Dendritic cell treated with granulocyte-macrophage colony-stimulating factor and Interleukin-4, amounts not matched to agents 40 ng/mL and 50 ng/mL, for 4 days (primary cell): ENCODE results near the gene EYS.
"Not testable (repeated sequence)": the region's sequence is repeated elsewhere in the genome, so short reads cannot be mapped to it uniquely, and the experiment has no call there.

ENCODE experiments used
- H3K27ac Mint-ChIP-seq: one replicate; pipeline ENCODE4 v1.8.0; 2022; ENCODE audit warnings: mild to moderate bottlenecking, mixed read lengths
- H3K27me3 Mint-ChIP-seq: one replicate; pipeline ENCODE4 v1.8.0; 2022; ENCODE audit warnings: mild to moderate bottlenecking, mixed read lengths
- H3K36me3 Mint-ChIP-seq: one replicate; pipeline ENCODE4 v1.8.0; 2022; ENCODE audit warnings: low read depth, mixed read lengths
- H3K4me1 Mint-ChIP-seq: one replicate; pipeline ENCODE4 v1.8.0; 2022; ENCODE audit warnings: low read depth, mixed read lengths
- H3K4me3 Mint-ChIP-seq: one replicate; pipeline ENCODE4 v1.8.0; 2022; ENCODE audit warnings: mild to moderate bottlenecking, moderate library complexity, mixed read lengths
- H3K9me3 Mint-ChIP-seq: one replicate; pipeline ENCODE4 v1.8.0; 2022; ENCODE audit warnings: mixed read lengths
- intact Hi-C: fragments of 100-400 bp; cut with micrococcal nuclease; formaldehyde crosslinking; loops from one replicate; pipeline ENCODE4 v1.15.0; 2022

Gene EYS

DNA sequence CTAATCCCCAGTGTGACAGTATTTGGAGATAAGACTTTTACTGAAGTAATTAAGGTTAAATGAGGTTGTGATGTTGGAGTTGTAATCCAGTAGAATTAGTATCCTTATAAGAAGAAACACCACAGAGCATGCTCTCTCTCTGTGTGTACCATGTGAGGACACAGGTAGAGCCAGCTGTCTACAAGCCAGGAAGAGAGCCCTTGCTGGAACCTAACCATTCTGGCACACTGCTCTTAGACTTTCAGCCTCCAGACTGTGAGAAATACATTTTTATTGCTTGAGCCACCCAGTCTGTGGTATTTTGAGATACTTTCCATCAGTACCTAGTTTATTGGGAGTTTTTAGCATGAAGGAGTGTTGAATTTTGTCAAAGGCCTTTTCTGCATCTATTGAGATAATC lies 1961.2 kb downstream of the EYS start:
- intact Hi-C loops = no loop called here
- Mint-ChIP-seq H3K27me3 (peaks cover 2% of the 10 kb centered on the region), H3K27ac (no peak overlapping the region), H3K4me3 (no peak overlapping the region), H3K36me3 (no peaks in the 10 kb centered on the region), H3K4me1 (no peaks in the 10 kb centered on the region), H3K9me3 (peaks cover 13% of the 10 kb centered on the region)

DNA sequence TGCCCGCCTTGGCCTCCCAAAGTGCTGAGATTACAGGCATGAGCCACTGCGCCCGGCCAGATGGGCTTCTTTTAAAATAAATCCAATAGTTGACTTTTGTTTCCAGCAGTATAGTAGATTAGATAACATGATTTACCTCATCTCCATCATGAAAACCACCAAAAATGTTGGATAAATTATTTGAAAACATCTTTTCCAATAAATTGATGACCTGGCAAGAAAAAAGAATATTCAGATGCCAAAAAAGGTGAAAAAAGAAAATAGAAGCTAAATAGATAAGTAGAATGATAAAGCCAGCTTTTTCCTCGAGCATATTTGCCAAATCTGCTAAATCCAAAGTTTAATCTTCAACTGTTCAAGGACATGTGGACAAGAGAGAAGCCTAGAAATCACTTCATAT lies 1962.2 kb downstream of the EYS start:
- Mint-ChIP-seq H3K9me3 (peaks cover 13% of the 10 kb centered on the region), H3K4me1 (no peaks in the 10 kb centered on the region), H3K4me3 (no peak overlapping the region), H3K36me3 (no peaks in the 10 kb centered on the region), H3K27ac (no peak overlapping the region), H3K27me3 (peaks cover 2% of the 10 kb centered on the region)
- intact Hi-C loops = no loop called here

DNA sequence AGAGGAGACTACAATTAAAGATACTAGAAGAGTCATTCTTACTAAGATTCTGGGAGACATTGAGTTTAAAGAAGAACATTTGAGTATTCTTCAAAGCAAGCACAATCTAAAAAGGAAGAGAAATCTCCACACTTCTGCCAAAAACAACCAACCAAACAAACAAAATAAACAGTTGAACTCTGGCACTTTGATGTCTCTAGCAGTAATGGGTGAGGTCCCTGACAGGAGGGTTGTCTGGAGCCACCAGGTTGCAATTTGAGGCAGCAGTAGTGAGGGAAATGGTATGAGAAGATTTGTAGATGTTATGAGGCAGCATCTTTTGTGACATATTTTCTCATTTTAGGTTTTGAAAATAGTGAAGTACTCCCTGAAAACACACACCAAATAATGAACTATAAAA lies 1963.3 kb downstream of the EYS start:
- Mint-ChIP-seq H3K27me3 (peaks cover 2% of the 10 kb centered on the region), H3K4me3 (no peak overlapping the region), H3K36me3 (no peaks in the 10 kb centered on the region), H3K4me1 (peaks cover 6% of the 10 kb centered on the region), H3K9me3 (peaks cover 13% of the 10 kb centered on the region), H3K27ac (no peak overlapping the region)
- intact Hi-C loops = no loop called here

DNA sequence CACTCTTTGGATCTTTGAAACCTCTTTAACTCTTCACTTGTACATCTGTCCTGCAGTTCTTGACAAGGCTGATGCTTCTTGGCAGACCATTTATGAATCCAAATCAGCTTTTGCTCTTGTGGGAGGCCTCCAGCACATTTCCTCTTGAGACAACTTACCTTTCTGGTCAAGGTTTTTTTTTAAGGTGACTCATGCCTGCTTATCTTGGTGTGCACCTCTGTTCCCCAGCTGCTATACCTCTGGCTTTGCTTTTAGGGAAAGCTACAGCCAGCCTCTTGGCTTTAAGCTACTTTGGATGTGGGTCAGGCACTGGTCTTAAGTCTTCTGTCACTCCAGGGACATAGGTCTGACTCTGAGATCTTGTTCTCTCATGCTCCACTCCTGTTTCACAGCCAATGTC lies 1965.0 kb downstream of the EYS start:
- no peak overlapping the region for H3K27ac Mint-ChIP-seq
- intact Hi-C loops = no loop called here
- H3K36me3 Mint-ChIP-seq = no peaks in the 10 kb centered on the region
- peaks cover 8% of the 10 kb centered on the region for H3K4me1 Mint-ChIP-seq
- peaks cover 8% of the 10 kb centered on the region for H3K9me3 Mint-ChIP-seq
- peaks cover 2% of the 10 kb centered on the region for H3K27me3 Mint-ChIP-seq
- H3K4me3 Mint-ChIP-seq = no peak overlapping the region

DNA sequence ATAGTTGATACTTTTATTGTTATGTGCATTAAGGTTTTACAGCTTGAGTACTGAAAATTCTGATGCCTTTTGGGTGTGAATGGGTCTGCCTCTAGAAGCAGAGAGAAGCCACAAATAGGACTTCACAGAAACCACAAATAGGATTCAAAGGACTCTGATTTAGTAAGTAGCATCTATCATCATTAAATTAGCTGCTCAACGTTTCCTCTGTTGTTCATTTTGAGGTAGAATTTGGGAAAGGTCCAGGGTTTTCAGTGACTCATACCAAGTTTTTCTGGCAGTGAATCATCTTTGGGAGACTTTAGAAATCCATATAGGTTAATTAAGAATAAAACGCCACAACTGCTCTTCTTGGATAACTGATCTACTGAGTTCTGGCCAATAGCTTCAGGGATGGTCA lies 1966.3 kb downstream of the EYS start:
- Mint-ChIP-seq H3K27ac (no peak overlapping the region), H3K9me3 (peaks cover 1% of the 10 kb centered on the region), H3K4me1 (peaks cover 8% of the 10 kb centered on the region), H3K4me3 (no peak overlapping the region), H3K27me3 (peaks cover 2% of the 10 kb centered on the region), H3K36me3 (no peaks in the 10 kb centered on the region)
- intact Hi-C loops = no loop called here

DNA sequence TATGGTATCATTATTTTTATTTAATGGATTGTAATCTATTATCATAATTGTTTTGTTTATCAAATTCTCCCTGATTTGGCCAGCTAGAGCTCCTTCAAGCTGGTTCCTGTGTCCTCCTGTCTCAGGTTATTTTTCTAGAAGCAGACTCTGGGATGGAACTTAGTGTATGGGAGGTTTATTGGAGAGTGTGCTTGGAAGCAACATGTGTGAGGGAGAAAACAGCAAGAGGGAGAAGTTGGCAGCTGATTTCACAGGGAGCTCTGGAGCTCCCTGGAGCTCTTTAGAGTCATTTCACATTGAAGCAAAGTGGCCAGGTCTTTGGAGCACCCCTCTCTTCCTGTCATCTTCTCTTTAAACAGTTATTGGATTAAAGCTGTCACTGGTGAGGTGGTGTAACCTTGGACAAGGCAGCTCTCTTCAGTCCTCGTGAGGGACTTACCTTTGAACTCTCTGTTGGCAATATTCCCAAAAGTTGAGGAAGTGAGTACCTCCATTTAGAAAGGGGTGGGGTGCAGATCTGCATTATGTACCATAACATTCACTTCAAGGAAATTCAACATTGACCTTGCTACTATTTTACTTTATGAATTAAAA lies 1967.8 kb downstream of the EYS start:
- H3K4me1 Mint-ChIP-seq = peaks cover 8% of the 10 kb centered on the region
- H3K27me3 Mint-ChIP-seq = peaks cover 2% of the 10 kb centered on the region
- peaks cover 9% of the 10 kb centered on the region for H3K9me3 Mint-ChIP-seq
- intact Hi-C loops = no loop called here
- no peak overlapping the region for H3K27ac Mint-ChIP-seq
- H3K36me3 Mint-ChIP-seq = no peaks in the 10 kb centered on the region
- no peak overlapping the region for H3K4me3 Mint-ChIP-seq

DNA sequence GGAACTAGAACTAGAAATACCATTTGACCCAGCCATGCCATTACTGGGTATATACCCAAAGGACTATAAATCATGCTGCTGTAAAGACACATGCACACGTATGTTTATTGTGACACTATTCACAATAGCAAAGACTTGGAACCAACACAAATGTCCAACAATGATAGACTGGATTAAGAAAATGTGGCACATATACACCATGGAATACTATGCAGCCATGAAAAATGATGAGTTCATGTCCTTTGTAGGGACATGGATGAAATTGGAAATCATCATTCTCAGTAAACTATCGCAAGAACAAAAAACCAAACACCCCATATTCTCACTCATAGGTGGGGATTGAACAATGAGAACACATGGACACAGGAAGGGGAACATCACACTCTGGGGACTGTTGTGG lies 1968.8 kb downstream of the EYS start:
- intact Hi-C loops, H3K27ac Mint-ChIP-seq, H3K27me3 Mint-ChIP-seq, H3K36me3 Mint-ChIP-seq, H3K4me3 Mint-ChIP-seq, H3K4me1 Mint-ChIP-seq, H3K9me3 Mint-ChIP-seq: not testable (repeated sequence)

DNA sequence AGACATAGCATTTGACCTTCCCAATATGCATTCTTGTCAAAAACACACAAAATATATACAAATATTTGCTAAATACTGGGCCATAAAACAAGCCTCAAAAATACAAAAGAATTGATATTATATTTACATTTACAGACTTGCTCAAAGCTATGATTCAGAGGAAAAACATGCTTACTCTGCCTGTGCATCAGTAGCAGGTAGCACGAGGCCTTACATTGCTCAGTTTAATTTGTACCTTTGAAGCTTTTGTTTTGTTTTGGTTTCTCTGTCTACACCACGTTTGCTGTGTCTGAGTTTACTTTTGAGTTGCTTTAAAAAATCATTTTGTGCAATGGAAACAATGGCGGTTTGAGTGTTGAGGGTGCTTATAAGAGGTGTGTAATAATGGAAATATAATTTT lies 1972.1 kb downstream of the EYS start:
- no peak overlapping the region for H3K27ac Mint-ChIP-seq
- H3K36me3 Mint-ChIP-seq = peaks cover 4% of the 10 kb centered on the region
- peaks cover 8% of the 10 kb centered on the region for H3K4me1 Mint-ChIP-seq
- H3K9me3 Mint-ChIP-seq = peaks cover 9% of the 10 kb centered on the region
- H3K4me3 Mint-ChIP-seq = no peak overlapping the region
- intact Hi-C loops = no loop called here
- no peaks in the 10 kb centered on the region for H3K27me3 Mint-ChIP-seq

DNA sequence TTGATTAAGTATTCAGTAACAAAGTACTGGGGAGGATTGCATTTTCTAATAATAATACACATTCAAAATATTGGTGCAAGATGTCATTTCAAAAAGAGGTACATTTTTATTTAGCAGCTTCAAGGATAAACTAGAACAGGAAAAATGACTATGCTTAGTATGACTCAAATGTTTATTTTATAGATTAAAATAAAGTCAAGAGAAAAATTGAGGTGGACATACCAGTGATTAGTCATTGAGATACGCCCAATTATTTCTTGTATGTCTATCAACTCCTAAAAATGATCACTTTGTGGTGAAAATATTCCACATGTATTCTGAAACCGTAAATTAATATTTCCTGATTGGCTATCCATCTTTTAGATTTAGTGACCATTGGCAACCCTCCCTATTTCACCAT lies 1974.7 kb downstream of the EYS start:
- intact Hi-C loops = no loop called here
- Mint-ChIP-seq H3K4me1 (no peaks in the 10 kb centered on the region), H3K27ac (no peak overlapping the region)

DNA sequence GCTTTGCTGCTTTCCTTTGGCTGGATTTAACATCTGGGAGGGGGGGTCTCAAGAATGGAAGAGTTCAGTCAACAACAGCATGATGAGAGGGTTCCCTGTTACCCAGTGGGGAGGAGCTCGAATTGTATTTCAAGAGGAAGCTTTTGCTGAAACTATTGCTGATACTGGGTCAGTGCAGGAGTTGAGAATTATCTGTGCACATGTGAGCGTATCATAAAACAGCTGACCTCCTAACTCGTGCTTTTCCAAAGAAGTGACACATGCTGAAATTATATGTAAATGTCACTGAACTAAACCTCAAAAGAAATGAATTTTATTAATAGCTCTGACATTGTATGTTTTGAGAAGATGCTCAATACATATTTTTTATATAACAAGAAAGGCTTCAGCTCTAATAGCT lies 1975.1 kb downstream of the EYS start:
- no peak overlapping the region for H3K27ac Mint-ChIP-seq
- H3K27me3 Mint-ChIP-seq = no peaks in the 10 kb centered on the region
- peaks cover 9% of the 10 kb centered on the region for H3K36me3 Mint-ChIP-seq
- H3K9me3 Mint-ChIP-seq = peaks cover 9% of the 10 kb centered on the region
- no peak overlapping the region for H3K4me3 Mint-ChIP-seq
- H3K4me1 Mint-ChIP-seq = no peaks in the 10 kb centered on the region
- intact Hi-C loops = no loop called here

More for the DNA sequence above, 1974.7 kb downstream of the EYS start:
- no peaks in the 10 kb centered on the region for H3K27me3 Mint-ChIP-seq
- no peak overlapping the region for H3K4me3 Mint-ChIP-seq
- peaks cover 9% of the 10 kb centered on the region for H3K9me3 Mint-ChIP-seq
- peaks cover 9% of the 10 kb centered on the region for H3K36me3 Mint-ChIP-seq

DNA sequence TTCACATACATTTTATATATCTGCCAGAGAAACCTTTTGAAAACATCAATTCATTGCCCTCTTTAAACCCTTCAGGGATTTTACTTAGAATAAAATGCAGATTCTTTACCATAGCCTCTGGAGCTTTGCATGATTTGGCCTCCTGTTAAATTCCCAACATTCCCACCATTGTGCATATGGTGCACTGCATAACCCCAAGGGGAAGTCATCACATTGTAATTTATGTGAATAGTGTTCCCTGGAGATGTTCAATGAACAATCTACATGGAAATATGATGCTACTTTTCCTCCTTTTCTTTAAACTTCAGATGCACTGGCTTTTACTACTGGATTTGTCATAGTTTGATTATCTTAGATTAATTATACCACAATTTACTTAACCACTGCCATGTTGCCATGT lies 1976.7 kb downstream of the EYS start:
- H3K4me3 Mint-ChIP-seq = no peak overlapping the region
- intact Hi-C loops = no loop called here

DNA sequence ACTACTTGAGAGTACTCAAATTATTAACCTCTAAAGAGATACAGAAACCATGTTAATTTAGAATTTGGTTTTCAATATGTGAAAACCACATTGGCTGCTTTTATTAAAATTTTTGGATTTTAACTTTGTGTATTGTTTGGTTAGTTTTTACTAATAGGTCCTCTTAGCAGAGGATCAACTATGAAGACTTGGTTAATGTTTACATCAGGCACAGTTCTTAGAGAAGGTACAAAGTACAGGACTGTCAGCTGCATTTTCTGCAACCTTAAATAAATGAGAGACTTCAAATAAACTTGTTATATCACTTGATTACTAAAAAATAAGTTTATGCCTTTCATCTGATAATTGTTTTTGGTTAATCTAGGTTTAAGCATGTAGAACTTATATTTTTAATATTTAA lies 1982.3 kb downstream of the EYS start:
- intact Hi-C loops = no loop called here
- no peaks in the 10 kb centered on the region for H3K4me1 Mint-ChIP-seq
- H3K27me3 Mint-ChIP-seq = no peaks in the 10 kb centered on the region
- no peak overlapping the region for H3K27ac Mint-ChIP-seq
- H3K9me3 Mint-ChIP-seq = no peaks in the 10 kb centered on the region
- no peak overlapping the region for H3K4me3 Mint-ChIP-seq
- peaks cover 2% of the 10 kb centered on the region for H3K36me3 Mint-ChIP-seq

More for the DNA sequence above, 1976.7 kb downstream of the EYS start:
- Mint-ChIP-seq H3K9me3 (peaks cover 4% of the 10 kb centered on the region), H3K27me3 (no peaks in the 10 kb centered on the region), H3K27ac (no peak overlapping the region), H3K36me3 (peaks cover 9% of the 10 kb centered on the region), H3K4me1 (no peaks in the 10 kb centered on the region)

DNA sequence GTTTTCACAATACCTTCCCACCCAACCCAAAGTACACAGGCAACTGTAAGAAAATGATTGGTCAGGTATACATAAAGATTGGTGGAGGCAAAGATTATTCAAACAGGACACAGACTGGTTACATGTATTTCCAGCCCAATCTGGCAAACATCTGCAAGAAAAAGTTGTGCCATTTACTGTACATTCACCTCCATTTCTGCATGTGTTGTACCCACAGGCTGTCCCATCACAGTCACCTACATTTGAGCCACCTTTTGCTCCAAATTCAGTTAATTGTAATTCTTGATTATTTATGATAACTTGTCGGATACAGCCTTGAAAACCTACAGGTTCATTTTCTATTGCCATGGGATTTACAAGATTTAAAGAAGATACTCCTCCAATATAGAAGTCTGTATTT lies 1985.8 kb downstream of the EYS start:
- Mint-ChIP-seq H3K4me1 (no peaks in the 10 kb centered on the region), H3K9me3 (no peaks in the 10 kb centered on the region), H3K27ac (no peak overlapping the region), H3K36me3 (peaks cover 6% of the 10 kb centered on the region), H3K4me3 (no peak overlapping the region), H3K27me3 (no peaks in the 10 kb centered on the region)
- intact Hi-C loops = no loop called here

DNA sequence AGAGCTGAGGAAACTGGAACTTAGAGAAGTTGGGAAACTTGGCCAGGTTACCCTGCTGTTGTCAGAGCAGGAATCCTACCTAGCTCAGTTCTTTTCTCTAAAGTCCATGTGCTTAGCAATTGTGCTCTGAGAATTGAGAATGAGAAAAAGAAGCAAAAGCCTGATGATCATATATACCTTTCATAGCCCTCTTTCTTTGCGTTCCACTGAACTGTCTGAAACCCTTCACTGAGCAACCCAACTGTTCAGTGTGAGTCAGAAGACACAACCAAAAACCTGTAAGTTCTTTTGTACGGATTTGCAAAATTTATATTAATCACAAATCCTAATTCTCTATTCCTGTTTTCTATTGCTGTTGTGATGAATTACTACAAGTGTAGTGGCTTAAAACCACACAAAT lies 1990.9 kb downstream of the EYS start:
- Mint-ChIP-seq H3K4me1 (no peaks in the 10 kb centered on the region), H3K27ac (no peak overlapping the region), H3K36me3 (peaks cover 31% of the 10 kb centered on the region), H3K27me3 (no peaks in the 10 kb centered on the region), H3K9me3 (no peaks in the 10 kb centered on the region), H3K4me3 (no peak overlapping the region)
- intact Hi-C loops = no loop called here

DNA sequence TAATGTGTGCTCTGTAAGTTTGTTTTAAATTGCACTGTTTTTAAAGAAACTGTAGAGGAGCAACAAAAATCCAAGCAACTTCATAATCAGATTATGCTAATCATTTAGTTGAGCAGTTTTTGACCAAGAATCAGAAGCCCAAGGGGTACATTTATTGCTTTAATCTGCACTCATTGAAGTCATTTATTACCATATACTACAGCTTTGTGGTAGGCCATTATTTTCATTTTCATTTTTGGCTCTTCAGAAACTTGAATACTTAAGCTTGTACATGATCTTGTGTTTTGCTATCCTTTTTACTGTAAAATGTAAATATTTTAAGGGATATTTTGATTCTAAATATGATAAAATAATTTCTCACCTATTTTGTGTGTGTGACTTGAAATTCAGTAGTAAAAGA lies 1992.9 kb downstream of the EYS start:
- H3K4me1 Mint-ChIP-seq = no peaks in the 10 kb centered on the region
- H3K36me3 Mint-ChIP-seq = peaks cover 49% of the 10 kb centered on the region
- H3K27ac Mint-ChIP-seq = no peak overlapping the region
- H3K4me3 Mint-ChIP-seq = no peak overlapping the region
- no peaks in the 10 kb centered on the region for H3K9me3 Mint-ChIP-seq
- no peaks in the 10 kb centered on the region for H3K27me3 Mint-ChIP-seq
- intact Hi-C loops = no loop called here
